H1 (cell line): ENCODE results near the gene TTC28.

Source experiments
- CHD1 ChIP-seq: IDR thresholded peaks from 2 replicates; pipeline ENCODE4 v1.6.1; 2012; ENCODE audit warnings: low read depth, low read length, improper control_type of control experiment
- POLR2A ChIP-seq, 2 experiments: IDR thresholded peaks; 1 replicate in 1 of 2; 2 replicates in 1 of 2; pipeline ENCODE4 v1.6.1; 2011; ENCODE audit warnings: low read depth in 2 of 2, low read length in 2 of 2, mild to moderate bottlenecking in 2 of 2; ENCODE audit errors: control extremely low read depth in 1 of 2
- POLR2AphosphoS5 ChIP-seq: IDR thresholded peaks from 2 replicates; pipeline ENCODE4 v1.6.1; 2011; ENCODE audit warnings: low read depth, low read length
- SAP30 ChIP-seq: fragments of 300-600 bp; sonication (generic); IDR thresholded peaks from 2 replicates; pipeline ENCODE4 v1.7.1; 2012; ENCODE audit warnings: low read length, moderate library complexity, mild to moderate bottlenecking, inconsistent platforms; ENCODE audit not compliant: insufficient read depth, insufficient replicate concordance
- SRF ChIP-seq: IDR thresholded peaks from 2 replicates; pipeline ENCODE4 v1.6.1; 2011; ENCODE audit warnings: mild to moderate bottlenecking, low read depth, low read length, moderate library complexity
- TBP ChIP-seq: IDR thresholded peaks from 2 replicates; pipeline ENCODE4 v1.6.1; 2011; ENCODE audit warnings: low read depth, low read length, improper control_type of control experiment
- TF ChIP-seq, protein P1 (sequence below), 3 experiments: IDR thresholded peaks; 1 replicate in 2 of 3; 2 replicates in 1 of 3; pipeline versions ENCODE4 v1.5.1 to v1.6.1; 2011; ENCODE audit warnings: low read length in 3 of 3, mild to moderate bottlenecking in 3 of 3, inconsistent platforms in 2 of 3, low read depth in 1 of 3, moderate library complexity in 1 of 3; ENCODE audit not compliant: insufficient read depth in 1 of 3; ENCODE audit errors: control extremely low read depth in 1 of 3

DNA sequence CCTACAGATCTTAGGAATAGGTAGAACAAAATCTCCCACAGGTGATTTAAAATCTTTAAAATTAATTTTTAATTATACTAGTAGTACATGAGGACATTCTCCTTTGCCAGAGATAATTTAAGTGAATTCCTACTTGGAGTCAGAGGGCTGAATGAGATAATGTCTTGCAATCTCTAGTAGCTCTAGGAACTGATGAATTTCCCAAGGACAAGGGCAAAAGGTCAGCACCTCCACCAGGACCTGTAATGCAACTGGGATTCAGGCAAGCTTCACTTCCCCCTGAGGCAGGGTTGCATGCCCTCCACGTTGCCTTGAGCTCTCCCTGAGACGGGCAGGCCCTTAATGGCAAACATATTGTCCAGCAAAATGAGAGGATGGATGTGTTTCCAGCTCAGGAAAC lies 430.2 kb downstream of the TTC28 start:
- TF ChIP-seq POLR2AphosphoS5, result no peak
- TF ChIP-seq, protein P1, sequence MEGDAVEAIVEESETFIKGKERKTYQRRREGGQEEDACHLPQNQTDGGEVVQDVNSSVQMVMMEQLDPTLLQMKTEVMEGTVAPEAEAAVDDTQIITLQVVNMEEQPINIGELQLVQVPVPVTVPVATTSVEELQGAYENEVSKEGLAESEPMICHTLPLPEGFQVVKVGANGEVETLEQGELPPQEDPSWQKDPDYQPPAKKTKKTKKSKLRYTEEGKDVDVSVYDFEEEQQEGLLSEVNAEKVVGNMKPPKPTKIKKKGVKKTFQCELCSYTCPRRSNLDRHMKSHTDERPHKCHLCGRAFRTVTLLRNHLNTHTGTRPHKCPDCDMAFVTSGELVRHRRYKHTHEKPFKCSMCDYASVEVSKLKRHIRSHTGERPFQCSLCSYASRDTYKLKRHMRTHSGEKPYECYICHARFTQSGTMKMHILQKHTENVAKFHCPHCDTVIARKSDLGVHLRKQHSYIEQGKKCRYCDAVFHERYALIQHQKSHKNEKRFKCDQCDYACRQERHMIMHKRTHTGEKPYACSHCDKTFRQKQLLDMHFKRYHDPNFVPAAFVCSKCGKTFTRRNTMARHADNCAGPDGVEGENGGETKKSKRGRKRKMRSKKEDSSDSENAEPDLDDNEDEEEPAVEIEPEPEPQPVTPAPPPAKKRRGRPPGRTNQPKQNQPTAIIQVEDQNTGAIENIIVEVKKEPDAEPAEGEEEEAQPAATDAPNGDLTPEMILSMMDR (IDR thresholded peaks at IDR 0.05; ENCODE audit: control extremely low read depth in 1 of 3, insufficient read depth in 1 of 3, low read depth in 1 of 3, low read length in 3 of 3), result no peak
- TF ChIP-seq POLR2A (IDR thresholded peaks at IDR 0.05; ENCODE audit: control extremely low read depth in 1 of 2, low read depth in 2 of 2, low read length in 2 of 2), result no peak
- TF ChIP-seq TBP, result no peak
- TF ChIP-seq CHD1, result no peak
- no peak for TF ChIP-seq SAP30
- TF ChIP-seq SRF, result no peak
